K562 (cell line): ENCODE measurements around the gene GABRP.

Source experiments
- E2F5 ChIP-seq: sonication (generic); formaldehyde crosslinking; IDR thresholded peaks from 2 replicates; pipeline ENCODE4 v1.8.0; 2022; ENCODE audit warnings: mild to moderate bottlenecking, missing genetic modification reagents
- FOXJ2 ChIP-seq: fragments of 200-800 bp; sonication (Bioruptor generic); IDR thresholded peaks from 2 replicates; pipeline ENCODE4 v1.6.1; 2016; ENCODE audit warnings: missing genetic modification characterization, missing compliant biosample characterization
- NFYB ChIP-seq: IDR thresholded peaks from 2 replicates; pipeline ENCODE4 v1.6.1; 2011; ENCODE audit warnings: mild to moderate bottlenecking, moderate library complexity; ENCODE audit not compliant: insufficient read length; ENCODE audit errors: extremely low read depth
- RCOR1 ChIP-seq, 2 experiments: IDR thresholded peaks; 2 replicates each; pipeline ENCODE4 v1.6.1; 2012; ENCODE audit warnings: low read depth in 2 of 2, low read length in 2 of 2, borderline replicate concordance in 1 of 2, improper control_type of control experiment in 1 of 2
- REST ChIP-seq, 2 experiments: fragments of 450-650 bp; formaldehyde crosslinking in 1 of 2; IDR thresholded peaks; 2 replicates each; pipeline versions ENCODE4 v1.4.0 to v1.6.1; 2014 to 2020; ENCODE audit warnings: mild to moderate bottlenecking in 2 of 2, borderline replicate concordance in 1 of 2, low read depth in 1 of 2
- RFX5 ChIP-seq: IDR thresholded peaks from 2 replicates; pipeline ENCODE4 v1.6.1; 2011; ENCODE audit warnings: low read depth, mild to moderate bottlenecking, improper control_type of control experiment, low read length
- SAFB ChIP-seq: fragments of 200-400 bp; formaldehyde crosslinking; IDR thresholded peaks from 2 replicates; pipeline ENCODE4 v1.6.1; 2017; ENCODE audit warnings: low read depth, low read length, borderline replicate concordance
- TEAD2 ChIP-seq: fragments of 450-650 bp; IDR thresholded peaks from 2 replicates; pipeline ENCODE4 v1.6.1; 2016; ENCODE audit warnings: missing genetic modification characterization, control low read depth, missing compliant biosample characterization
- ZNF184 ChIP-seq: sonication (generic); formaldehyde crosslinking; IDR thresholded peaks from 2 replicates; pipeline ENCODE4 v1.5.0; 2020; ENCODE audit warnings: missing genetic modification reagents

DNA sequence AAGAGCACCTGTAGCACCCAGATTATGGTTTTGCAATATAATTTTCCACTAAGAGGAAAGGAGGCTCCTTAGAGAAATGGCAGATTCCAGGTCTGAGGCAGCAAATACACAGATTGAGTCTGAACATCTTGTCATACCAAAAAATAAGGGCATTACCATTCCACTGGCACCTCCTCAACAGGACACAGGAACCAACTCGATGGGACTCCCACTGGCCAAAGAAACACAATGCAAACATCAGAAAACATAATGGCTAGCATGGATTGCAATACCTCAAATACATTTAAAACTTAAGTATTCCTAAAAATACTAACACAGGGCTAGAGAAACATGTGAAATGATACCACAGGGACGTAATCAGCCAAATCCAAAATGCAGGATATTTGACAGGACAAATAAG is 65.8 kb downstream of the GABRP start:
- TF ChIP-seq RCOR1 (IDR thresholded peaks at IDR 0.05; ENCODE audit: borderline replicate concordance in 1 of 2, low read depth in 2 of 2, low read length in 2 of 2) (no peak), FOXJ2 (tag) (no peak), REST (IDR thresholded peaks at IDR 0.05; ENCODE audit: borderline replicate concordance) (no peak), REST (CRISPR knock-in tag; IDR thresholded peaks at IDR 0.05; ENCODE audit: low read depth) (no peak), RFX5 (no peak), ZNF184 (CRISPR knock-in tag) (no peak), E2F5 (CRISPR knock-in tag) (no peak), NFYB (no peak), TEAD2 (tag) (no peak), SAFB (no peak)
